Activated T-helper 2 cell treated with anti-CD3 and anti-CD28 coated beads, Interferon-gamma antibody, Interleukin-2, Interleukin-4, amounts not matched to agents 10 μg/mL and 5 μg/mL and 100 μg/mL, durations not matched to agents 14 hours and 24 hours and 36 hours (primary cell): Measurements from ENCODE around the gene GFM1. TPM values are rescaled to one million over a fixed set of nuclear protein-coding genes. Genes with fewer than 3 reads are reported as not detected.

ENCODE experiments used
- DNase-seq: peaks from one replicate; pipeline ENCODE4 v3.0.0; 2021; ENCODE audit warnings: low spot score
- H3K27ac Mint-ChIP-seq: one replicate; pipeline ENCODE4 v1.8.0; 2021; ENCODE audit warnings: mixed read lengths
- H3K27me3 Mint-ChIP-seq: one replicate; pipeline ENCODE4 v1.8.0; 2021; ENCODE audit warnings: low read depth, mixed read lengths
- H3K36me3 Mint-ChIP-seq: one replicate; pipeline ENCODE4 v1.8.0; 2021; ENCODE audit warnings: low read depth, mixed read lengths
- H3K4me1 Mint-ChIP-seq: one replicate; pipeline ENCODE4 v1.8.0; 2021; ENCODE audit warnings: low read depth, mixed read lengths
- H3K4me3 Mint-ChIP-seq: one replicate; pipeline ENCODE4 v1.8.0; 2021; ENCODE audit warnings: low read depth, mild to moderate bottlenecking, moderate library complexity, mixed read lengths
- H3K9me3 Mint-ChIP-seq: one replicate; pipeline ENCODE4 v1.8.0; 2021; ENCODE audit warnings: mixed read lengths
- intact Hi-C: fragments of 100-400 bp; cut with micrococcal nuclease; formaldehyde crosslinking; loops from one replicate; pipeline ENCODE4 v1.15.1; 2023
- total RNA-seq: library from RNA; stranded (reverse); gene quantifications from 2 replicates; pipeline ENCODE4 v1.2.3, GENCODE V29; 2022

The GFM1 gene
- total RNA-seq, 1 donor from 2014 or later = 60.9 TPM

DNA sequence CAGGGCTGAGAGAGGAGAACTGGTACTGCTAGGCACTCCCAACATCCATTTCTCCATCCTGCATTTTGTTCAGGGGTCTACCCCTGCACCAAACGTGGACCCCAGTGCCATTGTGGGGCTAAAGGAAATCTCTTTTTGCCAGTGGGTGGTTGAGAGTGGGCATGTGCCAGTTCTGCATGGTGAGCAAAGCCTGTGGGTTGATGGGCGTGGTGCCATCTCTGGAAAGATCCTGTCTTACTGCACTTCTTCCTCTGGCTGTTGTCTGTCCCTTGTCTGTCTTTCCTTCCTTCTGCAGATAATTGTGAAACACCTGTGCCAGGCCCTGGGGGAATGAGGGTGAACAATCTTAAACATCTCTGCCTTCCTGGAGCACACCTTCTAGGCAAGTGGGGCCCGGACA, 89.3 kb downstream of the GFM1 start:
- no peaks in the 10 kb centered on the region for H3K27me3 Mint-ChIP-seq
- intact Hi-C loops = no loop called here
- H3K27ac Mint-ChIP-seq = no peak overlapping the region
- no peak overlapping the region for H3K4me3 Mint-ChIP-seq
- no peaks in the 10 kb centered on the region for H3K4me1 Mint-ChIP-seq
- DNase-seq = no peak
- peaks cover 2% of the 10 kb centered on the region for H3K36me3 Mint-ChIP-seq
- no peaks in the 10 kb centered on the region for H3K9me3 Mint-ChIP-seq

DNA sequence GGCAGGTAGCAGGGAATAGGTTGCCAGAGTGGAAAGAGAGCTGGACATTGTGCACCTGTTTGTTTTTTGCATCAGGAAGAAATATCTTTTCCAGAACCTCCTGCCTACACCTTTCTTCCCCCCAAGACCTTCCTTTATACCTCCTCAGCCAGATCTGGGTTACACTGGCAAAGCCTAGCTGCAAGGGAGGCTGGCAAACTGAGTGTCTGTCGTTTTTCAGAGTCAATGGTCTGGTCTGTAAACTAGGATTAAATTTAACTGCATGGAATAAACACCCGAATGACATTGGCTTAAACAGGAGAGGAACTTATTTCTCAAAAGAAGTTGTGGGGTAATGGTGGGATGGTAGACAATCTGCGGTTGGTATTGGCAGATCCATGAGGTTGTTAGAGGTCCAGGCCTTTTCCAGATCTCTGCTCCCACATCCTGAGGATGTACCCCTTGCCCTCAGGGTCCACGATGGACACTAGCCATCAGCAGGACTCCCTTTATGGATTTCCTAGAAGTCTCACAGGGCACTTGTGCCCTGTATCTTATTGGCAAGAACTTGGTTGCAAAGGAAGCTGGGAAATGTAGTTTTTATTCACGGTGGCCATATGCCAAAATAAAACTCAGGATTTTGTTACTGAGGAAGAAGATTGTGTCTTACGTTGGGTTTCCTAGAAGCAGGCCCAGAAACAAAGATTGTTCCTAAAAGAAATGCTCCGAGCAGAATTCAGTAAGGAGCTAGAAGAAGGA, 91.1 kb downstream of the GFM1 start:
- H3K27me3 Mint-ChIP-seq = no peaks in the 10 kb centered on the region
- no peaks in the 10 kb centered on the region for H3K4me1 Mint-ChIP-seq
- no peak overlapping the region for H3K27ac Mint-ChIP-seq
- H3K9me3 Mint-ChIP-seq = no peaks in the 10 kb centered on the region
- DNase-seq = no peak
- intact Hi-C loops = no loop called here
- no peak overlapping the region for H3K4me3 Mint-ChIP-seq
- H3K36me3 Mint-ChIP-seq = peaks cover 2% of the 10 kb centered on the region

DNA sequence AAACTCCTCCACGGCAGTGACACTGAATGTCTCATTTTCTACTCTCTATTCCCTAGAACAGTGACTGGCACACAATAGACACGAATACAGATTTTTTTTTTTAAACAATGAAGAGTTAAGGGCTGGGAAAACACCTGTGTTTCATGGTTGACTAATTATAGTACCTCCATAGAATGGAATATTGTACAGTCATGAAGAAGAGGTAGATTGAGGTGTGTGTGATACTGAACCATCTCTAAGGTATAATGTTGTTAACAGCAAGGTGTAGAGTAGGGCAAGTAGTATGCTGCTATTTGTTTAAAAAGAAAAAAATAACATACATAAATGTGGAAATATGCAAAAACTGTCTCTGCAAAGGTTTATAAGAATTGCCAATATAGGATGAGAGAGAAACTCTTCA, 93.1 kb downstream of the GFM1 start:
- DNase-seq = no peak

DNA sequence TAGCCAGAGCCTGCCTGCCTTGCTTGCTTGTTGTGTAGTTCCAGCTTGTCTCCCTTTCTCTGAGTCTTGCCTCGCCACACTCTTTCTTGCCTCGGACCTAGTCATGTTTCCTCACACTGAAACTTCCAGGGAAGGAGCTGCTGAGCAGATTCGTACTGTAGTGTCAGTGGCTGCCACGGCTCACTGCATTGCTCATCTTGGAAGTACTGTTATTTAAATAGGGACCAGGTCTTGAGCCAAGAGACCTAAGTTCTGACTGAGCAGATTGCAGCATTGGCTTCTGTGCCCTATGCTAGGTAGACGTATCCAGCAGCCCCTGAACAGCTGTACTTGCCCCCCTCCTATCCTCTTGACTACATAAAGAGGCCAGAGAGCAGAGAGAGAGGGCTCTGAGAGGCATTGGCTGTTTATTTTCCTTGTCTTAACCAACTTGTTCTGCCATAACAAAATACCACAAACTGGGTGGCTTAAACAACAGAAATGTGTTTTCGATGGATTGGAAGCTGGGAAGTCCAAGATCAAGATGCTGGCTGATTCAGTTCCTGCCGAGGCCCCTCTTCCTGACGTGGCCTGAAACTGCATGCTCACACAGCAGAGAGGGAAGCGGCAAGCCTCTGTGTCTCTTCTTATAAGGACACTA, 93.8 kb downstream of the GFM1 start:
- no peak for DNase-seq
- no peaks in the 10 kb centered on the region for H3K27me3 Mint-ChIP-seq
- no peak overlapping the region for H3K4me3 Mint-ChIP-seq
- no peak overlapping the region for H3K27ac Mint-ChIP-seq
- peaks cover 11% of the 10 kb centered on the region for H3K4me1 Mint-ChIP-seq
- intact Hi-C loops = no loop called here
- H3K36me3 Mint-ChIP-seq = peaks cover 2% of the 10 kb centered on the region
- no peaks in the 10 kb centered on the region for H3K9me3 Mint-ChIP-seq

More for the DNA sequence above, 93.1 kb downstream of the GFM1 start:
- Mint-ChIP-seq H3K4me1 (peaks cover 7% of the 10 kb centered on the region), H3K36me3 (peaks cover 2% of the 10 kb centered on the region), H3K4me3 (no peak overlapping the region), H3K9me3 (no peaks in the 10 kb centered on the region), H3K27ac (no peak overlapping the region), H3K27me3 (no peaks in the 10 kb centered on the region)
- intact Hi-C loops = no loop called here

DNA sequence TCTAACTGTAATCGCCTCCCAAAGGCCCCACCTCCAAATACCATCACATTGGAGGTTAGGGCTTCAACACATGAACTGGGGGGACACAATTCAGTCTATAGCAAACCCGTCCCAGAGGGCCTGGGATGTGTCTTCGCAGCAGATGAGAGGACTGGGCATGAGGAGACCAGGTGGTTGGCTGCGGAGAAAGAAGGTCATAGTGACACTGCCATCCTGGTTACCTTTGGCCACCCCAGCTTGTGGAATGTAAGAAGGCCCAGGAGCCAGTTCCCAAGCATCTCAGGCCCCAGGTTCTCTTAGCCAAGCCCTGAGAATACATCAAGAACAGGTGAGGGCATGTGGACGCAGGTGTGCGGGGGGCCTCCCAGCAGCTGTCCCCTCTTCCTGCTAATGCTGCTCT, 94.3 kb downstream of the GFM1 start:
- Mint-ChIP-seq H3K9me3 (no peaks in the 10 kb centered on the region), H3K27ac (no peak overlapping the region), H3K4me1 (peaks cover 11% of the 10 kb centered on the region), H3K4me3 (no peak overlapping the region), H3K36me3 (peaks cover 2% of the 10 kb centered on the region), H3K27me3 (no peaks in the 10 kb centered on the region)
- intact Hi-C loops = no loop called here
- DNase-seq = no peak

DNA sequence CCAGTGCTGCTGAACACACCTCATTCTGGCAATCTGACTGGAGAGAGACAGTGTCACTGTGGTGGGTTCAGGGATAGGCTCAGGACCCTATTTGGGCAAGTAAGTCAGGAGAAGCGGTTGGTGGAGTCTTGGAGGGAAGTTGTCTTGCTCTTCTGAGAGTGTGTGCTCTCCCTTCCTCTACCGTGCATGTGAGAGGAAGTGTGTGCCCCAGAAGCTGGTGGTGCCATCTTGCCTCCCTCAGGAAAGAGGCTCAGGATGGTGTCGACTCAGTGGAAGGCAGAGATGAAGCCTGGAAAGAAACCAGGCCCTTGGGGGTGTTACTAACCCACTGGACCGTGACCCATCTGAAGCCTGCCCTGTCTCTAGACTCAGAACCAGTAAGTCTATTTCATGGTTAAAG, 94.8 kb downstream of the GFM1 start:
- DNase-seq = no peak
- Mint-ChIP-seq H3K9me3 (no peaks in the 10 kb centered on the region), H3K27me3 (no peaks in the 10 kb centered on the region), H3K4me3 (no peak overlapping the region), H3K27ac (no peak overlapping the region), H3K36me3 (peaks cover 2% of the 10 kb centered on the region), H3K4me1 (peaks cover 11% of the 10 kb centered on the region)
- intact Hi-C loops = no loop called here

DNA sequence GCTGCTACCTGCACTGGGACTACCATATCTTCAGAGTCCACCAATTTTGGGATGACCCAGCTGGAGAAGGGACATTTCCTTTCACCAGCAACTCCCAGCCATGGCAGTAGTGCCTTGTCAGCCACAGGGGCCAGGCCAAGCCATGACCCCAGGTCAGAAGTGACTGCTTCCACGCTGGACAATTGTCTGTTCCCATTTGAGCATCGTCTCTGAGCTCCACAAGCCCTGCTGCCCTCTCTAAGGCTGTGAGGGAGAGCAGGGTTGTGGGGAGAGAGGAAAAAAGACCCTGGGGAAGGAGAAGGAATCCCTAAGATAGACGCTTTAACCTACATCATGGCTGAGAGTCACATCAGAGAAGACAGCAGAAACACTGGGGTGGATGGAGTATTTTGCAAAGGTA, 95.3 kb downstream of the GFM1 start:
- Mint-ChIP-seq H3K4me3 (no peak overlapping the region), H3K4me1 (peaks cover 11% of the 10 kb centered on the region), H3K27ac (no peak overlapping the region), H3K36me3 (peaks cover 2% of the 10 kb centered on the region), H3K27me3 (no peaks in the 10 kb centered on the region), H3K9me3 (no peaks in the 10 kb centered on the region)
- intact Hi-C loops = no loop called here
- no peak for DNase-seq

Other genes with a start within 250 kb of the GFM1 start
- 2.2 and 3.4 TPM in 2 replicates for gene MLF1, start 73.3 kb upstream of the GFM1 start, total RNA-seq
- gene LXN, start 28.1 kb downstream of the GFM1 start, total RNA-seq = 25.8 and 27.2 TPM in 2 replicates
- 0.21 and 0.64 TPM in 2 replicates for gene RARRES1, start 87.9 kb downstream of the GFM1 start, total RNA-seq
- gene MFSD1, start 157.5 kb downstream of the GFM1 start, total RNA-seq = 20.2 and 24.1 TPM in 2 replicates